Measurements from ENCODE around the gene SCN4B.

DNA sequence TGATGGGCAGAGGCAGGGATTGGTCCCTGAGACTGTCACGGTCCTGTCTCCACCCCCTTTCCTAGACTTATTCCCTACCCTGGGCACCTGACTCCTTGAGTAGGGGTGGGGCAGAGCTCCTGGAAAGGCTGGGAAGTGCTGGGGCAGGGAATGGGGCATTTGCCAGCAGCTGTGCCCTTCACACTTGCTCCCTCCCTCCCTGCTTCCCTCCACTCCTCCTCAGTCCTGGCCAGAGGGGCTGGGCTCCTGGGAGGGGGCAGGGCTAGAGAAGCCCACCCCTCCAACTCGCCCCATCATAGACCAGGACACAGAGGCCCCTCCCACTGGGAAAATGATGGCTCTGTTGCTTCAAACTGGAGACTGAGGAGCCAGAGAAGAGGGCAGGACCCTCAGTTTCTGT is 12.3 kb upstream of the SCN4B start:
- no peak for TF ChIP-seq EZH2 (IDR thresholded peaks at IDR 0.05; ENCODE audit: low read depth, low read length, severe bottlenecking)
- TF ChIP-seq SRF (IDR thresholded peaks at IDR 0.05; ENCODE audit: low read depth, low read length): no peak
- TF ChIP-seq, protein P1, sequence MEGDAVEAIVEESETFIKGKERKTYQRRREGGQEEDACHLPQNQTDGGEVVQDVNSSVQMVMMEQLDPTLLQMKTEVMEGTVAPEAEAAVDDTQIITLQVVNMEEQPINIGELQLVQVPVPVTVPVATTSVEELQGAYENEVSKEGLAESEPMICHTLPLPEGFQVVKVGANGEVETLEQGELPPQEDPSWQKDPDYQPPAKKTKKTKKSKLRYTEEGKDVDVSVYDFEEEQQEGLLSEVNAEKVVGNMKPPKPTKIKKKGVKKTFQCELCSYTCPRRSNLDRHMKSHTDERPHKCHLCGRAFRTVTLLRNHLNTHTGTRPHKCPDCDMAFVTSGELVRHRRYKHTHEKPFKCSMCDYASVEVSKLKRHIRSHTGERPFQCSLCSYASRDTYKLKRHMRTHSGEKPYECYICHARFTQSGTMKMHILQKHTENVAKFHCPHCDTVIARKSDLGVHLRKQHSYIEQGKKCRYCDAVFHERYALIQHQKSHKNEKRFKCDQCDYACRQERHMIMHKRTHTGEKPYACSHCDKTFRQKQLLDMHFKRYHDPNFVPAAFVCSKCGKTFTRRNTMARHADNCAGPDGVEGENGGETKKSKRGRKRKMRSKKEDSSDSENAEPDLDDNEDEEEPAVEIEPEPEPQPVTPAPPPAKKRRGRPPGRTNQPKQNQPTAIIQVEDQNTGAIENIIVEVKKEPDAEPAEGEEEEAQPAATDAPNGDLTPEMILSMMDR (IDR thresholded peaks at IDR 0.05; ENCODE audit: control extremely low read depth in 1 of 3, insufficient read depth in 1 of 3, low read depth in 1 of 3, low read length in 3 of 3): no peak
- TF ChIP-seq CHD1 (IDR thresholded peaks at IDR 0.05; ENCODE audit: low read depth, low read length): no peak
- no peak for TF ChIP-seq TAF7 (optimal IDR thresholded peaks at IDR 0.05; ENCODE audit: borderline replicate concordance, low read depth, low read length)
- no peak for TF ChIP-seq POLR2A (IDR thresholded peaks at IDR 0.05; ENCODE audit: control extremely low read depth in 1 of 2, low read depth in 2 of 2, low read length in 2 of 2)
- TF ChIP-seq TAF1 (IDR thresholded peaks at IDR 0.05; ENCODE audit: low read depth, low read length): no peak
- TF ChIP-seq JUND (IDR thresholded peaks at IDR 0.05; ENCODE audit: low read length): no peak
- TF ChIP-seq HDAC6 (IDR thresholded peaks at IDR 0.05; ENCODE audit: low read depth, low read length): no peak
- no peak for TF ChIP-seq POLR2AphosphoS5 (IDR thresholded peaks at IDR 0.05; ENCODE audit: low read depth, low read length)
- TF ChIP-seq GABPA (IDR thresholded peaks at IDR 0.05; ENCODE audit: borderline replicate concordance, insufficient read depth, low read length): no peak
- TF ChIP-seq, protein P2, sequence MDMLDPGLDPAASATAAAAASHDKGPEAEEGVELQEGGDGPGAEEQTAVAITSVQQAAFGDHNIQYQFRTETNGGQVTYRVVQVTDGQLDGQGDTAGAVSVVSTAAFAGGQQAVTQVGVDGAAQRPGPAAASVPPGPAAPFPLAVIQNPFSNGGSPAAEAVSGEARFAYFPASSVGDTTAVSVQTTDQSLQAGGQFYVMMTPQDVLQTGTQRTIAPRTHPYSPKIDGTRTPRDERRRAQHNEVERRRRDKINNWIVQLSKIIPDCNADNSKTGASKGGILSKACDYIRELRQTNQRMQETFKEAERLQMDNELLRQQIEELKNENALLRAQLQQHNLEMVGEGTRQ (IDR thresholded peaks at IDR 0.05; ENCODE audit: low read length): no peak

All from H1 (cell line).